Right atrium auricular region (tissue), 2 donors: ENCODE data around the gene ABCA7. TPM values are rescaled to one million over a fixed set of nuclear protein-coding genes. Genes with fewer than 3 reads are reported as not detected.

Experiments
- DNase-seq: peaks from one replicate; pipeline ENCODE4 v3.0.0-alpha.2; 2019; ENCODE audit warnings: low spot score
- H3K27ac ChIP-seq, 2 donors: fragments of 200-600 bp; sonication (generic); 1 replicate in 1 of 2; 2 replicates in 1 of 2; pipeline ENCODE4 v1.5.1; 2016 to 2019
- H3K27me3 ChIP-seq, 2 donors: fragments of 200-600 bp; sonication (generic); one replicate each; pipeline versions ENCODE4 v1.5.1 to v1.6.0; 2017 to 2019
- H3K36me3 ChIP-seq: fragments of 200-600 bp; sonication (generic); one replicate; pipeline ENCODE4 v1.5.1; 2016
- H3K4me1 ChIP-seq, 2 donors: fragments of 200-600 bp; sonication (generic); one replicate each; pipeline versions ENCODE4 v1.5.1 to v1.6.0; 2017 to 2019
- H3K4me3 ChIP-seq, 2 donors: fragments of 200-600 bp; sonication (generic); 1 replicate in 1 of 2; 2 replicates in 1 of 2; pipeline ENCODE4 v1.5.1; 2017 to 2019; ENCODE audit warnings: mild to moderate bottlenecking in 1 of 2, moderate library complexity in 1 of 2
- H3K9me3 ChIP-seq, 2 donors: fragments of 200-600 bp; sonication (generic); one replicate each; pipeline ENCODE4 v1.5.1; 2019
- total RNA-seq, 2 donors: library from RNA; depleted of rRNA; stranded (reverse); fragments of >200 nt; gene quantifications; one replicate each; pipeline ENCODE4 v1.1.0, GENCODE V29; 2016
- TF ChIP-seq, protein P1 (sequence below), 2 donors: fragments of 200-600 bp; sonication (generic); IDR thresholded peaks; one replicate each; pipeline ENCODE4 v1.5.1; 2019; ENCODE audit warnings: antibody characterized with exemption in 2 of 2

The ABCA7 gene
- total RNA-seq, 2 donors from 2014 or later, result 4.8 to 5.9 TPM

DNA sequence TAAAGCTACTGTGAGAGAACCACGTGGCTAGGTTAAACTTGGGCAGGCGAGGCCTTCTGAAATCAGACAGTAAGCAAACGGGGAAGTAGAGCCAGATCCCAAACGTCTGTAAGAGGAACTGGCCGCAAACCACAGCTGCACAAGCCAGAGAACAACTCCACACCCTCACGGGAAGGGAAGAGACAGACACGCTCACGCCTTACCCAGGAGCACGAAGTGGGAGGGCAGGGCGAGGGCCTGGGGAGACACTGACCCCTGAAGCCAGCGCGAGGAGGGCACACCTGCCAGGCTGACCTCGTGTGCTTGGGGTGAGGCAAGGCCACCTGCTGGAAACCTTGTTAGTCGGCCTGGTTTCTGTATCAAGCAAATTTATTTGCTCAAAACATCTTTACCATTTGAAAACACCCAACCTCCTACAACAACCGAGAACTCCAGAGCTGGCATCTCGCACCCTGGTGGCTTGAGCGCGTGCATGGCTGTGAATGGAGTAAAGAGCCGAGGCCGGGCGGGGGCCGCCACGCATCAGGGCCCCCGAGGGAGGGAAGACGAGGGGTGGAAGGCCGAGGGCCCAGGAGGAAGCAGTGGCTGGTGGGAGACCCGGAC lies 48.0 kb downstream of the ABCA7 start:
- peak overlapping the region; percentile 16 to 66 for H3K27ac ChIP-seq
- H3K36me3 ChIP-seq, result peaks cover 40% of the 10 kb centered on the region
- TF ChIP-seq, protein P1, sequence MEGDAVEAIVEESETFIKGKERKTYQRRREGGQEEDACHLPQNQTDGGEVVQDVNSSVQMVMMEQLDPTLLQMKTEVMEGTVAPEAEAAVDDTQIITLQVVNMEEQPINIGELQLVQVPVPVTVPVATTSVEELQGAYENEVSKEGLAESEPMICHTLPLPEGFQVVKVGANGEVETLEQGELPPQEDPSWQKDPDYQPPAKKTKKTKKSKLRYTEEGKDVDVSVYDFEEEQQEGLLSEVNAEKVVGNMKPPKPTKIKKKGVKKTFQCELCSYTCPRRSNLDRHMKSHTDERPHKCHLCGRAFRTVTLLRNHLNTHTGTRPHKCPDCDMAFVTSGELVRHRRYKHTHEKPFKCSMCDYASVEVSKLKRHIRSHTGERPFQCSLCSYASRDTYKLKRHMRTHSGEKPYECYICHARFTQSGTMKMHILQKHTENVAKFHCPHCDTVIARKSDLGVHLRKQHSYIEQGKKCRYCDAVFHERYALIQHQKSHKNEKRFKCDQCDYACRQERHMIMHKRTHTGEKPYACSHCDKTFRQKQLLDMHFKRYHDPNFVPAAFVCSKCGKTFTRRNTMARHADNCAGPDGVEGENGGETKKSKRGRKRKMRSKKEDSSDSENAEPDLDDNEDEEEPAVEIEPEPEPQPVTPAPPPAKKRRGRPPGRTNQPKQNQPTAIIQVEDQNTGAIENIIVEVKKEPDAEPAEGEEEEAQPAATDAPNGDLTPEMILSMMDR (IDR thresholded peaks at IDR 0.05), result no peak
- DNase-seq, result peak; percentile 82
- H3K4me3 ChIP-seq, result no peak overlapping the region
- H3K27me3 ChIP-seq, result no peaks in the 10 kb centered on the region
- H3K4me1 ChIP-seq, result peaks cover 0 to 18% of the 10 kb centered on the region in 2 donors
- no peaks in the 10 kb centered on the region for H3K9me3 ChIP-seq

DNA sequence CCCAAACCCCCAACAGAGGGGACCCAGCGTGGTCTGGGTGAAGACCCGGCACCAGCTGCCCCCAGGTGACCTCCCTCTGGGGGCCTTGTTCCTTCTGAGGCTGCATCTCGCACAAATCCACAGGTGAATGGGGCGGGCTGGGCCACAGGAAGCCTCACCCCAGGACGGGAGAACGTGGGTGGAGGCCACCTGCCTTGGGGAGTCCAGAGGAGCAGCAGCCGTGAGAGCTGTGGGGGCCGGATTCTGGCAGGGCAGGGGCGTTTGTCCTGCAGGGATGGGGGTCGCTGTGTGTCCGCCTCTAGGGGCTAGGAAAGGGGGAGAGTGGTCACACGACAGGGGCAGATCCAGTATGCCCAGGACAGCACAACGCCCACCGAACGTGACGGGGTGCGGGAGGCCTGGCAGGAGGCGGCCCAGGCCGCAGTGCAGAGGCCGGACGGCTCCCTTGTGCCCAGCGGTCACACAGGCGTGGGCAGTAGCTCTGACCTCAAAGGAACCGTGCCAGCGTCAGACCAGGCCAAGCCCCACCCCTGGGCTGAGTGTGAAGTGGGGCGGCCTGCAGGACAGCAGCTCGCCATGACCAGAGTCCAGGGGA lies 48.6 kb downstream of the ABCA7 start:
- Histone ChIP-seq H3K4me3 (no peak overlapping the region), H3K9me3 (no peaks in the 10 kb centered on the region), H3K36me3 (peaks cover 45% of the 10 kb centered on the region), H3K27me3 (no peaks in the 10 kb centered on the region), H3K27ac (peak overlapping the region; percentile 16 to 66), H3K4me1 (peaks cover 0 to 18% of the 10 kb centered on the region in 2 donors)
- TF ChIP-seq, protein P1 (IDR thresholded peaks at IDR 0.05), result no peak
- DNase-seq, result peak; percentile 71

DNA sequence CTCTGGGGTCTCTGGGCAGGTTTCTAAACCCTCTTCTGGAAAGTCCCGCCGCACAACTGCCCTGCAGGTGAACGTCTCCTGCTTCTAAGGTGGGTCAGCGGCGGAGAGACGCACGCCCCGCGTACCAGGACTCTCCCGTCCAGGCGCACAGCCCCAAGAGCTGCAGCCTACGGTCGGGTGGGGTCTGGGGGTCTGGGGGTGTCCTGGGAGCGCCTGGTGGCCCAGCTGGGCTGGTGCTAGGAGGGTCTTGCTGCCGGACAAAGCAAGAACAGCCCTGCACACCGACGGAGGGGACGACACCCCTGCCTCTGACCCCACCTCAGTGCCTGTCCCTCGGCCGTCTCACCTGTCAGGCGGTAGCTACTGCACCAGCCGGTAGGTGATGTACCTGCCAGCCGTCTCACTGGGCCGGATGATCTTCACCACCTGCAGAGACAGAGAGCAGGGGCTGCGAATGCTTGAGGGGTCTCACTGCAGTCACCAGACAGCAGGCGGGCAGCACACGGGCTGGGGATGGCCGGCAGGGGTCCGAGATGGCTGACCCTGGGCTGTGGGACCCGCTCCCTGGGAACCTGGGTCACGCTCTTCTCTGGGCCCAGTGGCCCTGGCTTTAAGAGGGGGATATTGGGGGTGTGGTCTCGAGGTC lies 49.3 kb downstream of the ABCA7 start:
- Histone ChIP-seq H3K27me3 (no peaks in the 10 kb centered on the region), H3K36me3 (peaks cover 46% of the 10 kb centered on the region), H3K4me1 (peaks cover 0 to 25% of the 10 kb centered on the region in 2 donors), H3K9me3 (no peaks in the 10 kb centered on the region), H3K27ac (peak overlapping the region in 1 of 2 donors; percentile 66), H3K4me3 (no peak overlapping the region)
- no peak for DNase-seq
- TF ChIP-seq, protein P1 (IDR thresholded peaks at IDR 0.05), result no peak

DNA sequence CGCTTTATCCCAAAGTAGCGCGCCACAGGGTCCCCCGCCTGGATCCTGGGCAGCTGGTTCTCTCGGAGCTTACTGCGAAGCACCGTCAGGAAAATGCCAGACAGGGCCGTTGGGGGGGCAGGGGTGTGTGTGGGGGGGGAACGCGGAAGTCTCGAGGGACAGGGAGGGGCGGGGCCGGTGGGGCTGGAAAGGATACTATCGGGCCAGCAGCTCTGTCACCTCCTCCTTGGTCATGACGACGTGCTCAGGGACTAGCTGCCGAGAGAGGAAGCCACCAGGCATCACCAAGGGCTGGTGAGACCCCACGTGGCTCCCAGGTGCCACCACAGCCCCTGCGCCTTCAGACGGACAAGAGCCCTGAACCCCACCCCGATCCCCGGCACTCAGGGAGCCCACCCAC lies 50.0 kb downstream of the ABCA7 start:
- Histone ChIP-seq H3K27ac (no peak overlapping the region), H3K27me3 (no peaks in the 10 kb centered on the region)
- no peak for DNase-seq

DNA sequence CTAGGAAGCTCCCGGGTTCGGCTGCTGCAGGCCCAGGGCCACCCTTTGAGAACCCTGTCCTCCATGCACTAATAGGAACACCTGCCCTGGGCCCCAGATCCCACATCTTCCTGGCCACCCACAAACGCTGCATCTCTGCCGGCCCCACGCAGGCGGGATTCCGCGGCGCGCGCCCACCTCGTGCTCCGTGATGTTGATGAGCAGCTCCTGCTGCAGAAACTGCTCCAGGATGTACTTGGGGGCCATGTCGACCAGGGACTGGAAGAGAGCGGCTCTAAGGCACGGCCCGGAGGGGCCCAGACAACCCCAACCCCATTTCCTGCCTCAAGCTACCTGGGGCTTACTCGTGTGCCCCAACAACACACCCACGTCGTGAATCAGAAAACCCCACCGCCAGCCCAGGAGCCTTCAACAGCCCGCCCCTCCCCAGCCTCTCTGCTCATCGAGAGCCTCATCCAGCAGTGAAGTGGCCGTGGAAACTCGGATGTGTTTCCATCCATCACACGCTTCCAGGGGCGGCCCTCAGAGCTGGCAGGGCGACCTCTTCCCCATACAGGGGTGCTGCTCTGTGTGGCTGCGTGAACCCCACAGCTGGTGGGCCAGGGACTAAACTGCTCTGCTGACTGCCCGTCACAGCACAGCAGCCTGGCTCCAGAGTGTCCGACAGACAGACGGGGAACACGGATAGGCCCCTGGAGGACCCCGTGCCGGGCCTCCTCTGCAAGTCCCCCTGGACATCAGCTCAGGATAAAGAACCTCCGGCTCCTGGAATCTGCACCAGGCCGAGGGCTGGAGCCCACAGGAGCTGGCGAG lies 51.0 kb downstream of the ABCA7 start:
- DNase-seq, result no peak
- no peak overlapping the region for H3K27ac ChIP-seq
- H3K27me3 ChIP-seq, result no peaks in the 10 kb centered on the region
- H3K4me1 ChIP-seq, result peaks cover 0 to 34% of the 10 kb centered on the region in 2 donors
- no peak overlapping the region for H3K4me3 ChIP-seq
- no peaks in the 10 kb centered on the region for H3K9me3 ChIP-seq
- TF ChIP-seq, protein P1 (IDR thresholded peaks at IDR 0.05), result no peak
- H3K36me3 ChIP-seq, result peaks cover 46% of the 10 kb centered on the region

More for the DNA sequence above, 50.0 kb downstream of the ABCA7 start:
- Histone ChIP-seq H3K36me3 (peaks cover 46% of the 10 kb centered on the region), H3K9me3 (no peaks in the 10 kb centered on the region), H3K4me3 (no peak overlapping the region), H3K4me1 (peaks cover 0 to 30% of the 10 kb centered on the region in 2 donors)
- TF ChIP-seq, protein P1 (IDR thresholded peaks at IDR 0.05), result no peak
